NCI-H510A (cell line): ENCODE results near the gene SCN4B.

Experiments used
- DNase-seq: peaks from one replicate; lab custom pipeline; 2025; lab: John Stamatoyannopoulos, UW

Gene SCN4B

GRCh38 chr11:118129471-118130172, 23.0 kb downstream of the SCN4B start:
- DNase-seq: no peak

GRCh38 chr11:118128721-118129470, 23.7 kb downstream of the SCN4B start:
- DNase-seq: no peak

GRCh38 chr11:118128310-118128709, 24.3 kb downstream of the SCN4B start:
- no peak for DNase-seq

- no peak for DNase-seq
These were observed 26.4 kb downstream of the SCN4B start for GRCh38 chr11:118126082-118126838.

GRCh38 chr11:118124929-118125535, 27.6 kb downstream of the SCN4B start:
- DNase-seq: no peak

GRCh38 chr11:118120793-118121192, 31.8 kb downstream of the SCN4B start:
- DNase-seq: no peak

GRCh38 chr11:118117790-118118601, 34.6 kb downstream of the SCN4B start:
- DNase-seq: no peak

- DNase-seq: no peak
These were observed 37.6 kb downstream of the SCN4B start for GRCh38 chr11:118115048-118115447.

GRCh38 chr11:118114266-118114665, 38.4 kb downstream of the SCN4B start:
- DNase-seq: no peak

- no peak for DNase-seq
These were observed 39.8 kb downstream of the SCN4B start for GRCh38 chr11:118112711-118113430.

GRCh38 chr11:118111744-118112035, 40.9 kb downstream of the SCN4B start:
- no peak for DNase-seq

- DNase-seq: no peak
These were observed 41.4 kb downstream of the SCN4B start for GRCh38 chr11:118111019-118111743.

- DNase-seq: no peak
These were observed 43.4 kb downstream of the SCN4B start for GRCh38 chr11:118109231-118109630.

- DNase-seq: no peak
These were observed 44.1 kb downstream of the SCN4B start for GRCh38 chr11:118108513-118108912.

GRCh38 chr11:118106789-118107335, 45.8 kb downstream of the SCN4B start:
- no peak for DNase-seq

GRCh38 chr11:118105657-118106305, 46.8 kb downstream of the SCN4B start:
- DNase-seq: no peak

- no peak for DNase-seq
These were observed 48.1 kb downstream of the SCN4B start for GRCh38 chr11:118104491-118104890.

- no peak for DNase-seq
These were observed 49.8 kb downstream of the SCN4B start for GRCh38 chr11:118102721-118103261.

- DNase-seq: no peak
These were observed 51.9 kb downstream of the SCN4B start for GRCh38 chr11:118100691-118101232.
